K562 (cell line): Measurements from ENCODE around the gene FGF5. TPM values are rescaled to one million over a fixed set of nuclear protein-coding genes. Genes with fewer than 3 reads are reported as not detected.

ENCODE experiments used
- ATAC-seq: fragments of 200-7000 bp; cut with Tn5 transposase; 3 replicates; pipeline ENCODE4 v1.9.1; 2020; ENCODE audit warnings: moderate library complexity
- BruUV-seq: library from RNA; stranded (reverse); fragments of 400-500 nt; replicated peaks from 2 replicates; lab custom pipeline; 2021; lab: Mats Ljungman, UMichigan
- CTCF ChIA-PET: fragments of 300-600 bp; formaldehyde crosslinking; extraction: SDS; loops from one replicate; lab custom pipeline; 2021; ENCODE audit warnings: low intra/inter-chr PET ratio; lab: Yijun Ruan, JAX
- POLR2A ChIA-PET: fragments of 300-600, 350-650 bp; sonication (Branson Sonifier 250); formaldehyde crosslinking; extraction: SDS; loops from one replicate; lab custom pipeline; 2021; ENCODE audit warnings: antibody characterized with exemption, inconsistent platforms; lab: Yijun Ruan, JAX
- DNase-seq, 4 experiments: peaks; one replicate each; pipeline versions ENCODE4 v3.0.0 to v3.0.0-alpha.2; 2011 to 2018; ENCODE audit warnings: low spot score in 3 of 4, mixed read lengths in 3 of 4; ENCODE audit errors: extremely low read depth in 1 of 4
- FAIRE-seq: peaks from 2 replicates; lab custom pipeline; 2011; peaks lifted over from hg19 to GRCh38; lab: Jason Lieb, UNC
- H2AFZ ChIP-seq: 2 replicates; pipeline ENCODE4 v1.6.0; 2011; ENCODE audit warnings: low read depth, low read length, control low read depth, inconsistent platforms
- H3K27ac ChIP-seq: fragments of 200-600 bp; 3 replicates; pipeline ENCODE4 v1.8.0; 2011; ENCODE audit warnings: low read depth, mild to moderate bottlenecking, control low read depth, inconsistent platforms, low read length, moderate library complexity, mixed read lengths; ENCODE audit errors: extremely low read depth
- H3K27me3 ChIP-seq, 2 experiments: fragments of 300-600 bp in 1 of 2; 2 replicates in 1 of 2; 3 replicates in 1 of 2; pipeline versions ENCODE4 v1.6.0 to v1.8.0; 2011; ENCODE audit warnings: inconsistent platforms in 2 of 2, low read length in 2 of 2, mild to moderate bottlenecking in 1 of 2, mixed read lengths in 1 of 2, moderate library complexity in 1 of 2; ENCODE audit not compliant: control insufficient read depth in 2 of 2, insufficient read depth in 2 of 2
- H3K36me3 ChIP-seq: fragments of 300-600 bp; 3 replicates; pipeline ENCODE4 v1.8.0; 2011; ENCODE audit warnings: mild to moderate bottlenecking, low read length, inconsistent platforms; ENCODE audit not compliant: control insufficient read depth, insufficient read depth
- H3K4me1 ChIP-seq, 2 experiments: fragments of 200-600 bp in 1 of 2; replicated peaks in 1 of 2; 2 replicates in 1 of 2; 3 replicates in 1 of 2; pipeline versions ENCODE4 v1.5.1 to v1.8.0; 2011; ENCODE audit warnings: inconsistent platforms in 2 of 2, low read length in 2 of 2, mild to moderate bottlenecking in 1 of 2, mixed read lengths in 1 of 2, moderate library complexity in 1 of 2; ENCODE audit not compliant: control insufficient read depth in 2 of 2, insufficient read depth in 2 of 2
- H3K4me2 ChIP-seq: 2 replicates; pipeline ENCODE4 v1.6.1; 2011; ENCODE audit warnings: low read length, control low read depth, inconsistent platforms, mixed read lengths; ENCODE audit not compliant: insufficient read depth
- H3K4me3 ChIP-seq: fragments of 200-600 bp; sonication (generic), shearing (Covaris generic); 2 replicates; pipeline ENCODE4 v1.5.1; 2016; ENCODE audit warnings: control low read depth, inconsistent platforms
- H3K79me2 ChIP-seq: fragments of 200-600 bp; 3 replicates; pipeline ENCODE4 v1.8.0; 2011; ENCODE audit warnings: low read length, inconsistent platforms; ENCODE audit not compliant: control insufficient read depth, insufficient read depth
- H3K9ac ChIP-seq, 2 experiments: 2 replicates each; pipeline versions ENCODE4 v1.6.0 to v1.6.1; 2011; ENCODE audit warnings: low read depth in 2 of 2, low read length in 2 of 2, control low read depth in 1 of 2, inconsistent platforms in 1 of 2, mild to moderate bottlenecking in 1 of 2, mixed read lengths in 1 of 2; ENCODE audit not compliant: insufficient read depth in 1 of 2
- H3K9me1 ChIP-seq: one replicate; pipeline ENCODE4 v1.6.0; 2011; ENCODE audit warnings: inconsistent platforms, mild to moderate bottlenecking, low read length, moderate library complexity; ENCODE audit not compliant: control insufficient read depth, insufficient read depth
- H3K9me3 ChIP-seq: replicated peaks from 2 replicates; pipeline ENCODE4 v1.5.1; 2011; ENCODE audit warnings: low read depth, low read length, inconsistent platforms; ENCODE audit not compliant: control insufficient read depth, insufficient read depth
- H4K20me1 ChIP-seq: replicated peaks from 2 replicates; pipeline ENCODE4 v1.6.1; 2011; ENCODE audit warnings: low read length, inconsistent platforms, mixed read lengths; ENCODE audit not compliant: control insufficient read depth, insufficient read depth
- EZH2 ChIP-seq: IDR thresholded peaks from 2 replicates; pipeline ENCODE4 v1.6.1; 2012; ENCODE audit warnings: low read depth, mild to moderate bottlenecking, inconsistent platforms, low read length, borderline replicate concordance
- FOXK2 ChIP-seq, 2 experiments: fragments of 450-650 bp; IDR thresholded peaks in 1 of 2; conservative IDR thresholded peaks in 1 of 2; 2 replicates each; pipeline ENCODE4 v1.6.1; 2016; ENCODE audit warnings: low read depth in 2 of 2, mild to moderate bottlenecking in 1 of 2
- ILK ChIP-seq: fragments of 450-650 bp; IDR thresholded peaks from 2 replicates; pipeline ENCODE4 v1.6.1; 2016; ENCODE audit warnings: missing genetic modification characterization, low read depth, mild to moderate bottlenecking, missing compliant biosample characterization, moderate library complexity, borderline replicate concordance
- MBD2 ChIP-seq: sonication (generic); IDR thresholded peaks from 2 replicates; pipeline ENCODE4 v1.6.1; 2016; ENCODE audit warnings: low read depth, borderline replicate concordance
- MCM2 ChIP-seq: fragments of 450-650 bp; IDR thresholded peaks from 2 replicates; pipeline ENCODE4 v1.6.1; 2017; ENCODE audit warnings: low read depth, mild to moderate bottlenecking
- MIER1 ChIP-seq: fragments of 450-650 bp; IDR thresholded peaks from 2 replicates; pipeline ENCODE4 v1.6.1; 2016; ENCODE audit warnings: antibody characterized with exemption, mild to moderate bottlenecking, low read depth
- PTBP1 ChIP-seq: fragments of 200-400 bp; formaldehyde crosslinking; IDR thresholded peaks from 2 replicates; pipeline ENCODE4 v1.6.1; 2017; ENCODE audit warnings: low read depth, low read length
- TFAP4 ChIP-seq: sonication (generic); formaldehyde crosslinking; IDR thresholded peaks from 2 replicates; pipeline ENCODE4 v1.8.0; 2022; ENCODE audit warnings: missing genetic modification reagents, mild to moderate bottlenecking, moderate library complexity, borderline replicate concordance
- ZKSCAN1 ChIP-seq: fragments of 150-350 bp; IDR thresholded peaks from 2 replicates; pipeline ENCODE4 v1.6.1; 2016; ENCODE audit warnings: low read depth, low read length
- ZKSCAN8 ChIP-seq: fragments of 200-800 bp; sonication (Bioruptor generic); IDR thresholded peaks from 2 replicates; pipeline ENCODE4 v1.6.1; 2016; ENCODE audit warnings: missing genetic modification characterization, missing compliant biosample characterization
- ZNF764 ChIP-seq: fragments of 250-450 bp; sonication (Bioruptor Pico); IDR thresholded peaks from 2 replicates; pipeline ENCODE4 v1.4.0; 2020; ENCODE audit warnings: low read depth, mild to moderate bottlenecking, moderate library complexity
- WGBS: fragments of 100-300 bp; shearing (Covaris generic); methylation state at CpG from one replicate; pipeline ENCODE4 v1.1.6; 2016; ENCODE audit warnings: low coverage, mixed read lengths; ENCODE audit not compliant: insufficient coverage; ENCODE audit errors: missing lambda C conversion rate; 5-methylcytosine and 5-hydroxymethylcytosine counted together
- in situ Hi-C: fragments of 300-500 bp; cut with MboI; formaldehyde crosslinking; loops from 4 replicates; pipeline ENCODE4 v1.15.0; 2018; ENCODE audit warnings: inconsistent platforms, mixed read lengths
- intact Hi-C: fragments of 100-400 bp; cut with micrococcal nuclease; formaldehyde crosslinking; loops from 2 replicates; pipeline ENCODE4 v1.14.2; 2022
- polyA plus RNA-seq, 8 experiments: library from polyadenylated mRNA; depleted of rRNA in 4 of 8; stranded (reverse) in 5 of 8; unstranded in 3 of 8; fragments of >200 nt; fragmentation: Nextera tagmentation in 2 of 8; fragmentation: Illumina TruSeq in 1 of 8; extraction: Ambion mirVana in 2 of 8; extraction: Trizol in 1 of 8; gene quantifications; 2 replicates each; pipeline versions ENCODE4 v1.2.1 to v1.2.3, GENCODE V29; 2011 to 2014; ENCODE audit warnings: inconsistent platforms in 1 of 8, missing spikeins in 1 of 8
- total RNA-seq, 7 experiments: library from RNA; depleted of rRNA in 6 of 7; stranded (reverse); fragments of >200 nt in 6 of 7; fragmentation: Illumina TruSeq in 2 of 7; extraction: Trizol in 2 of 7; gene quantifications; 2 replicates each; pipeline versions ENCODE4 v1.2.1 to v1.2.3, GENCODE V29; 2011 to 2021; ENCODE audit warnings: low replicate concordance in 1 of 7

Gene FGF5
- total and polyA plus RNA-seq, 9 of the 15 experiments (the other 6 are each of a cell fraction or from before 2014, with no cell fraction given): 0.38 to 2.7 (median 1.1) TPM

- Histone ChIP-seq H3K9me3 (no peaks in the 10 kb centered on the region), H3K79me2 (no peaks in the 10 kb centered on the region), H2AFZ (no peak overlapping the region), H3K4me1 (peaks cover 20 to 26% of the 10 kb centered on the region in 2 experiments; a peak in 4 of 5 replicates), H3K9ac (no peak overlapping the region), H3K27me3 (no peaks in the 10 kb centered on the region), H4K20me1 (no peaks in the 10 kb centered on the region), H3K27ac (no peak overlapping the region), H3K9me1 (no peaks in the 10 kb centered on the region), H3K4me3 (no peak overlapping the region), H3K36me3 (no peaks in the 10 kb centered on the region; the same call in 2 of the 3 replicates), H3K4me2 (no peak overlapping the region)
- ChIA-PET POLR2A (no interaction called here), CTCF (no interaction called here)
- FAIRE-seq: no peak
- TF ChIP-seq MCM2: no peak
- TF ChIP-seq PTBP1: no peak
- TF ChIP-seq FOXK2 (conservative IDR thresholded peaks at IDR 0.05 in 1 of 2, IDR thresholded peaks at IDR 0.05 in 1 of 2; ENCODE audit: low read depth in 2 of 2): no peak
- no peak for TF ChIP-seq ZKSCAN8 (CRISPR knock-in tag)
- TF ChIP-seq EZH2: no peak
- TF ChIP-seq MIER1: no peak
- no peak for TF ChIP-seq ZKSCAN1
- TF ChIP-seq ILK (tag): no peak
- no peak for TF ChIP-seq TFAP4
- no peak for TF ChIP-seq ZNF764 (CRISPR knock-in tag)
- TF ChIP-seq MBD2: no peak
- BruUV-seq: no TSS peak
- DNase-seq: no peak
- WGBS: 67% methylated on average over 4 of the region's 4 CpGs
- no peak for ATAC-seq
- in situ Hi-C loops (no loop called here), intact Hi-C loops (no loop called here)
Observed at GRCh38 chr4:80264352-80264647, 2.2 kb upstream of the FGF5 start.
